ENCODE measurements around the gene PRELID1.
A peak's percentile ranks its signal among the peaks of the same experiment; 100 is the strongest.
"Not testable (repeated sequence)": the region's sequence is repeated elsewhere in the genome, so short reads cannot be mapped to it uniquely, and the experiment has no call there.

Gene PRELID1

DNA sequence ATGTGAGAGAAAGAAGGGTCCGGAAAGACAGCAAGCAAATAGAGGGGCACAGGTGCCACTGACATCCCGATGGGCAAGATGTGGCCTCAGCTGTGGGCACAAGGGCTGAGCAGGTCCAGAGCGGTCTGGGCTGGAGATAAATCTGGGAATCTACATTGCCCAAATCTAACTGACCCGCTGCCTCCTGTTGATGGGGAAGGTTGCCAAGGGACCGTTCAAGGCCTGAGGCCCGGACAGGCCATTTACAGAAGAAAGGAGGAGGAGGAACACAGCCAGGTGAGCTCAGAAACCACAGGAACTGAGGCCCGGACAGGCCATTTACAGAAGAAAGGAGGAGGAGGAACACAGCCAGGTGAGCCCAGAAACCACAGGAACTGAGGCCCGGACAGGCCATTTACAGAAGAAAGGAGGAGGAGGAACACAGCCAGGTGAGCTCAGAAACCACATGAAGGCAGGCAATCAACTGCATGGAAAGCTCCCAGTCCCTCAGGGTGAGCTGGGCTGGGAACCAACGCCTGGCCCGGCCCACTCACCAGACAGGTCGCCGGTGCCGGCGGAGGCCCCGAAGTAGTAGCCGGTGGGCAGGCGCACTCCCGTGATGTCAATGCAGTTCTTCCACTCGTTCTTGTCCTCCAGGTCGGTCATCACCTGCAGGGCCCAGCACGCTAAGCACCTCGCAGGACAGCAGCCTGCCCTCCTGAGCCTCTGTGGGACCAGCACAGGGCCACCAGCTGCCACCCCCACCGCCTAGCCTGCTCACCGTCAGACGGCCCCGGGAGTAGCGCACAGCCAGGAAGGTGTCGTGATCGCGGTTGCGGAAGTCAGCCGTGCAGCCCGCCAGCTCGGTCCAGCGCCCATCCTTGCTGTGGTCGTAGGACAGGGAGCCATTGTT is 33.2 kb downstream of the PRELID1 start:
- DNase-seq: no peak

GRCh38 chr5:177338251-177339106 is 34.9 kb downstream of the PRELID1 start:
- DNase-seq: no peak

DNA sequence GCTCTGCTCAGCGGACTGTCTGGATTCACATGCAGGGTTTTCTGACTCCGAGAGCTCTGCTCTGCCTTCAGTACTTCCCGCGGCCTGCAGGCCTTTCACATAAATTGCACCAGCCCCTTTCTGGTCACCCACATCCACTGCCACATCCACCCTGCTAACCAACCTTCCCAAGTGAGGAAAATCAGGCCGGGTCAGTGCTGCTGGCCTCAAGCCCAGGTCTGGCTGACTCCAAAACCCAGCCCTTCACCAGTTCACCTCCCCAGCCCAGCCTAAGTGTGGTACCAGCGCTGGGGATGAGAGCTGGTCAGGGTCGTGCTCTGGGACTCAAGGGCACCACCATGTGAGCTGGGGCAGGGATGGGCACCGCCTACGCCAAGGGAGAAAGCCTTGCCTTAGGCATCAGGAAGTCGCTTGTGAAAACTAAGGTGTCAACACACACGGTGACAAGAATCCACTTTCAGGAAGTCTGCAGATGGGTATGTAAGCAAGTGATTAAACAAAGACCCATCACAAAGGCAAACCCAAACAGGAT is 35.6 kb downstream of the PRELID1 start:
- DNase-seq: no peak

- not testable (repeated sequence) for DNase-seq
These were observed 39.4 kb downstream of the PRELID1 start for GRCh38 chr5:177343000-177343399.

- DNase-seq: no peak
These were observed 40.2 kb downstream of the PRELID1 start for GRCh38 chr5:177343777-177344176.

DNA sequence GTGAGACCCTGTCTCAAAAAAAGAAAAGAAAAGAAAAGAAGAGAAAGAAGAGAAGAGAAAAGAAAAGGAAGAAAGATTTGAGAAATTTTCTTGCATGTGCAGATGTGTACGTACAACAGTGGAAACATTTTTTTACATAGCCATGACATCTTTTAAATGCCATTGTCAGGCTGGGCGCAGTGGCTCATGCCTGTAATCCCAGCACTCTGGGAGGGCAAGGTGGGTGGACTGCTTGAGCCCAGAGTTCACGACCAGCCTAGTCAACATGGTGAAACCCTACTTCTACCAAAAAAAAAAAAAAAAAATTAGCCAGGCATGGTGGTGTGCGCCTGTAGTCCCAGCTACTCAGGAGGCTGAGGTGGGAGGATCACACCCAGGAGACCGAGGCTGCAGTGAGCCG is 41.3 kb downstream of the PRELID1 start:
- no peak for DNase-seq

- no peak for DNase-seq
These were observed 43.2 kb downstream of the PRELID1 start for GRCh38 chr5:177346820-177347219.

- no peak for DNase-seq
These were observed 44.1 kb downstream of the PRELID1 start for GRCh38 chr5:177347699-177348098.

GRCh38 chr5:177349362-177349647 is 45.7 kb downstream of the PRELID1 start:
- DNase-seq: no peak

GRCh38 chr5:177349762-177350161 is 46.2 kb downstream of the PRELID1 start:
- no peak for DNase-seq

- no peak for DNase-seq
These were observed 47.3 kb downstream of the PRELID1 start for GRCh38 chr5:177350776-177351391.

DNA sequence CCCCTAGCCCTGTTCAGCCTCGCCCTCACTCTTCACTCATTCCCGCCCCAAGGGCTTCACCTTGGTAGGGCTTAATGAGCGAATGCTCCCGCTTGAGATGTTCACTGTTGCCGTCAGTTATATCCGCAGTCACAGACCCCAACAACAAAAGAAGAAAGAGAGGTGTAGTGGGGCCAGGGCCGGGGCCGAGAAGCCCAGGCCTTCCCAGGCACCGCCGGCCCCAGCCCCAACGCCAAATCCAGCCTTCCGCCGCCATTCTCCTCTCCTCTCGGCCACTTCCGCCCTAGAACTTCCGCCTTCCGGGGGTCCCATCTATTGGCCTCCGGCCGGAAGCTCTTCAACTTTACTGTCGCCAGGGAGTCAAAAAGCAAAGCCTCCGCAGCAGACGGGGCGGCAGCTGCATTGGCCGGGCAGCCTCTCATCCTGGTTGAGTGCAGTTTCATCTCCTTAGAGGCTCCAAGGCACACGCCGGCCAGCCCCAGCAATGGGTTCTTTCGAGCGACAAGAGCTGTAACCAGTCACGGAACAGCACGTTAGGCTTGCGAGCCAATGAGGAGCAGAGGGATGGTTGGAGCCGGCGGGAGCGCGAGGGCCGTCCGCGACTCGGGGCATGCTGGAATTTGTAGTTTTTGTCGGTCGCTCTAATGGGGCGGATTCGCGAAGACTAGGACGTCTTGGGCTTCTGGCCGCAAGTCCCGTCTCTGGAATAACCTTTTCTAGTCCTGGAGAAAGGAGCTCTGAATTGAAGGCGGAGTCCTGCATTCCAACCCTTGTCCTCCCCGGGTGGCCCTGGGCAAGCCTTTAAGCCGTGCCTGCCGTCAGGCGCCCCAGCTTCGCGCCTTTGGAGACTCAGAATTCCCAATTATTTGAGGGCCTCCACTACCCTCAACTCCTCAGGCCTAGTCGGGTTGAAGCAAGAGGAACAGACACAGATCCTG is 48.1 kb downstream of the PRELID1 start, which contains the start of gene LMAN2:
TSS of gene LMAN2 (minus strand) at position 277 of the 938 bp plus-strand sequence. CDS start at position 256, 21 bp downstream.
- DNase-seq: peak; percentile 83

GRCh38 chr5:177353093-177353492 is 49.5 kb downstream of the PRELID1 start:
- no peak for DNase-seq

DNA sequence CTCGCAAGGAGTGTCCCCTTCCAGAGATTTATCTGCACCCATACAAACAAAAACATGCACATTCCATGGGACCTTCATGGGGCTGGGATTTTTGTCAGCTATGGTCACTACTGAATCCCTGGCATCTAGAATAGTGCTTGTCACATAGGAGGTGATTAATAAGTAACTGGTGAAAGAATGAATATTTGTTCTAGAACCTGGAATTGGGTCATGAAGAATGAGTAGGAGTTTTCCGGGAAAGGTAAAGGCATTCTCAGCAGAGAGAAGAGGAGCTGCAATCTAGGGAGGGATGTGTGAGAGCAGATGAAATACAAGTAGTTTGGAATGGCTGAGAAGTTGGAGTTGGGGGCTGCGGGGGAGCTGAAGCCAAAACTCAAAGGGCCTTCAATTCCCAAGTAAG is 50.7 kb downstream of the PRELID1 start:
- no peak for DNase-seq

DNA sequence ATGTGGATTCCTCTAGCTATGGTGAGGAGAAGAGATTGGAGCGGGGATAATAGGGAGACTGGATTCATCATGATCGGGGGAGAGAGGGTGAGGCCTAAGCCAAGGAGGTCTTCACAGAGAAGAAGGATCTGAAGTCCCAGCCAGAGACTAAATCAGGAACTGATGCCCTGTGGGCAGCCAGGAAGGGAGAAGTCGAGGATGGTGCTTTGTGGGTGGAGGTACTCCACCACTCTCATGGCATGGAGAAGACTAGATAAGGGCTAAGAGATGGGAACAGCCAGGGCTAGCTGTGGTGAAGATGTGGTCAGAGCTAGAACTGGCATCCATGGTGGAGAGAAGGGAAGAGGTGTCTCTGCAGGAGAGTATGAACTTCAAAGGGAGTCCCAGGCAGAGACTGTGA is 51.1 kb downstream of the PRELID1 start:
- no peak for DNase-seq

DNA sequence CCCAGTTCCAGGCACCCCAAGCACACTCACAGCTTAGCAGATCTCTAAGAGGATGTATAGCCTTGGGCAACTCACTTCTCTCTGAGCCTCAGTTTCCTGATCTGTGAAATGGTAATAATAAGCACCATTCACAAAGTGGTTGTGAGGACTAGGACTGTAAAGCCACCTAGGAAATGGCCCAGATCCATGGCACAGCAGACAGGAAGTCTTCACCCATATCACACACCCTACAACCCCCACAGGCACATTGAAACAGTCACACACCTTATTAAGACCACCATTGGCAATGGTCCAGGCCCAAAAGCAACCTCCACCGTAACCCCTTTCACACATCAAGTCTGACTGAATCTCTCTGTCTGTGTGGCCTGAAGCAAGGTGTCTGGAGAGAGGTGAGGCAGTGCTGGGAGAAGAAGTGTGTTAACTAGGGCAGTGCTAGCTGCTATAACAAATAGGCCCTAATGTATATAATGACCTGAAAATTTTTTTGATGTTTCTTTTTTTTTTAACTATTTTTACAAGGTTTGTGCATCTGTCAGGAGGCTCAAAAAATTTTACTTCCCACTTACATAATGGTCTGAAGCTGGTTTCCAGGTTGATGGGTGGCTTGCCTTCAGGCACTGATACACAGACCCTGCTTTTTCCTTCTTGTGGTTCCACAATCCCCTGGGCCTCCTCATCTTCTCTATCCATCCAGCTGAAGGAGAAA is 51.7 kb downstream of the PRELID1 start:
- DNase-seq: no peak

GRCh38 chr5:177355868-177356168 is 52.2 kb downstream of the PRELID1 start:
- DNase-seq: no peak
